Astrocyte of the cerebellum (primary cell): ENCODE data around the gene POC1A.

Source experiments
- DNase-seq: peaks from one replicate; pipeline ENCODE4 v3.0.0-alpha.2; 2011; ENCODE audit warnings: low read depth
- H3K4me3 ChIP-seq: 2 replicates; pipeline ENCODE4 v1.5.1; 2011; ENCODE audit warnings: mild to moderate bottlenecking, low read depth, low read length, moderate library complexity
- CTCF ChIP-seq: IDR thresholded peaks from 2 replicates; pipeline ENCODE4 v1.5.1; 2012; ENCODE audit warnings: low read length, low read depth, moderate library complexity, mild to moderate bottlenecking; ENCODE audit errors: missing control alignments
- in situ Hi-C: cut with HindIII; loops from 2 replicates; pipeline ENCODE4 v1.10.0; 2017; ENCODE audit warnings: low sequenced_read_pairs

The POC1A gene

DNA sequence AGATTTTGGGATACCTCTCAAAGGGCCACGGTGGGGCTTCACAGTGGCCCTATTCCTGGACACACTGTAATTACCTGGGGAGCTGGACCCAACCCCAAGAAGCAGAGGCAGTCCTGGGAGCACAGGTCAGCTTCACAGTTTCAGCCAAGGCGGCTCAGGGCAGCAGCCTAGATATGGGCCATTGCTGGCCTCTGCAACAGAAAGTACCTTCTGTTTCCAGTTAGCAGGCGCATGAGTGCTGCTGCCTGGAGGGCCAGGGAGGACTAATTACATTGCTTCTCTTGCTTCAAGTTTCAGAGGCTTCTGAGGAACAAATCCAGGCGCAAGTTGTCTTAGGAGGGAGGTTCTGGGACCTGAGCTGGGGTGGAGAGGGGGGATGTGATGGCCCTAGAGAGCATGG lies 84.4 kb downstream of the POC1A start:
- no peak overlapping the region for H3K4me3 ChIP-seq
- in situ Hi-C loops = no loop called here
- no peak for TF ChIP-seq CTCF
- no peak for DNase-seq

DNA sequence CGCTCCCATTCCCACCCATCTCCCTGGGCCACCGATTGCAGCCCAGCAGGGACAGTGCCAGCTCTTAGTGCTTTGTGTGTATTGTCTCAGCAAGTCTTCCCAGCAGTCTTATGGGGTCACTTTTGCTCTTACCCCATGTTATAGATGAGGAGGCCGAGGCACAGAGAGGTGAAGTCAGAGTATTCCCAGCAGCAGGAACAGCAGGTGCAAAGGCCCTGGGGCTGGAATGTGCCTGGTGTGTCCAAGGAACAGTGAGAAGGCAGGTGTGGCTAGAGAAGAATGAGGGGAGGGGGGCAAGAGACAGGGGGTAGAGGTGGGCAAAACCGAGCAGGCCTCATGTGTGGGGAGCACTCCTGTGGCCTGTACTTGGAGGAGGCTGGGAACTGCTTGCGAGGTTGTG lies 85.1 kb downstream of the POC1A start:
- no peak overlapping the region for H3K4me3 ChIP-seq
- DNase-seq = no peak
- in situ Hi-C loops = no loop called here
- no peak for TF ChIP-seq CTCF

DNA sequence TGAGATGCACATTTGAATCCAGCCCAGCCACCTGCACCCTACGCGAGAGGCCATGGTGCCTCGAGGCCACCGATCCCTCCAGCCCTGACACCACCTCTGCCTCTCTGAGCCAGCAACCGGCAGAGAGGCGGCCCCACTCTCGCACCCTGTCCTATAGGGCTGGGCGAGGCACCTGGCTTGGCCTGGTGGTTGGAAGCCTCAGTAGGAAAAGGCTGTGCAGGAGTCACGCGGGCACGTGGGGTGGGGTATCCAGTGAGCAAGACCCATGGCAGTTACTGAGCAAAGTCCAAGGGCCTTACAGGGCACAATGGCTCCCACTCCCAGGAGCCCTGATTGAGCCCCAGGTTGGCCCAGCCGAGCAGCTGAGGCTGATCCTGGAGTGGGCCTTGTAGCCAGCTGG lies 85.5 kb downstream of the POC1A start:
- TF ChIP-seq CTCF = no peak
- H3K4me3 ChIP-seq = no peak overlapping the region
- in situ Hi-C loops = no loop called here
- DNase-seq = no peak

GRCh38 chr3:52068055-52068571 lies 86.1 kb downstream of the POC1A start:
- H3K4me3 ChIP-seq = no peak overlapping the region
- DNase-seq = no peak
- in situ Hi-C loops = no loop called here
- no peak for TF ChIP-seq CTCF

GRCh38 chr3:52067526-52067925 lies 86.7 kb downstream of the POC1A start:
- DNase-seq = no peak
- no peak for TF ChIP-seq CTCF
- no peak overlapping the region for H3K4me3 ChIP-seq
- in situ Hi-C loops = no loop called here

GRCh38 chr3:52067046-52067445 lies 87.2 kb downstream of the POC1A start:
- in situ Hi-C loops = no loop called here
- no peak overlapping the region for H3K4me3 ChIP-seq
- no peak for TF ChIP-seq CTCF
- no peak for DNase-seq

- in situ Hi-C loops = no loop called here
These were observed 88.9 kb downstream of the POC1A start for GRCh38 chr3:52065264-52065756.

More at GRCh38 chr3:52065264-52065756, 88.9 kb downstream of the POC1A start:
- no peak for TF ChIP-seq CTCF
- no peak overlapping the region for H3K4me3 ChIP-seq
- DNase-seq = no peak
